GM12892 (cell line): ENCODE data around the gene CRYGN.
A peak's percentile ranks its signal among the peaks of the same experiment; 100 is the strongest.

Experiments
- POLR2A ChIP-seq: IDR thresholded peaks from 2 replicates; pipeline ENCODE4 v1.6.1; 2011; ENCODE audit warnings: low read depth, low read length, control low read depth
- POLR2AphosphoS5 ChIP-seq: IDR thresholded peaks from 2 replicates; pipeline ENCODE4 v1.6.1; 2011; ENCODE audit warnings: low read depth, low read length, control low read depth
- TAF1 ChIP-seq: IDR thresholded peaks from 2 replicates; pipeline ENCODE4 v1.6.1; 2011; ENCODE audit warnings: low read depth, mild to moderate bottlenecking, control low read depth, low read length, borderline replicate concordance

DNA sequence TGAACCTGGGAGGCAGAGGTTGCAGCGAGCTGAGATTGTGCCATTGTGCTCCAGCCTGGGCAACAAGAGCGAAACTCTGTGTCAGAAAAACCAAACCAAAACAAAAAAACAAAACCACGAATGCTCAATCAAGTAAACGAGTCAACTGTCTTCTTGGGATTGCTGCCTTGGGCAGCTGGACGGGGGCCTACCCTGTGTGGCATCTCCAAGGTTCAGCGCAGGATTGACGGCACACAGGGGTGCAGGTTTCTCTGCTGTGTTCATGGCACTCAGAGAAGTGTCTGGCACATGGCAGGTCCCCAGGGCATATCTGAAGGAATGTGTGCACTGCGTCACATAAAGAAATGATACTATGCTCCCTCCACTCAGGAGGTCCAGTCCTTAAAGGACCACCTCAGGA, 25.2 kb upstream of the CRYGN start:
- TF ChIP-seq POLR2AphosphoS5 (peak; percentile 65; the same call in 1 of the 2 replicates), POLR2A (no peak), TAF1 (no peak)
